Measurements from ENCODE around the gene ZBTB42. TPM values are rescaled to one million over a fixed set of nuclear protein-coding genes. Genes with fewer than 3 reads are reported as not detected.

ZBTB42 gene
- polyA plus RNA-seq, 1 of the 3 experiments (the other 2 are of a cell fraction) = 3.1 TPM

DNA sequence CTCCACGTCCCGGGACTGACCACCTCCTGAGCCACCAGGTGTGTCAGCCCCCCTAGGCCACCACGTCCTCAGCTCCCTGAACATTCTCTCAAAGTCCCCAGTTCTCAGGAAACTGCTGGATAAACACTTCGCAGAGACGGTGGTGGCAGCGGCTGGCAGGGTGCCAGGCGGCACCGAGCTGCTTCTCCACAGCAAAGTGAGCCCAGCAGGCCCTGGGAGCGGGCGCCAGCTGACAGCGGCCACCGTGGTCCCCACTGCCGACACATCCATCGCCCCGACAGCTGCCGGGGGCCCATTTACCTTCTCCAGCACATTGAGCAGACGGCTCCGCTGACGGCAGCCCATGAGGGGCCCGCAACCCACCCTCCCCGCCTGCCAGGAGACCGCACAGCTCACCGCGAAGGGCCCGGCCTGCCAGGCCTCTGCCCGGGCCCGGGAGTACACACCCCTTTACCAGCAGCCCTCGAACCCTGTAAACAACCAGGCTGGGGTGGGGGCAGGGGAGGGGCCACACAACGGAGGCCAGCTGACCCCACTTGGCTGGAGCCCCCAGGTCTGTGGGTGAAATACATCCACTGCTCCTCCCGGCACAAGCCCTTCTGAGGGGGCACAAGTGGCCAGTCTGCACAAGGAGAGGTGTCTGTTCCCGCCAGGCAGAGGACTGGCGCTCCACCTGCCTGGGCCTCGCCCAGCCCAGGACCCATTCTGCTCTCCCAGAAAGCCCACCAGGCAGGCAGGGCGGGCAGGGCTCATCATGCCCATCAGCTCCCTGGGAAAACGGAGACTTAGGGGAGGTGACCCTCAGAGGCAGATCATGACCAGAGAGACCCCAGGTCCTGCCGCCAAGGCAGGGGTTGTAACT, 15.8 kb upstream of the ZBTB42 start:
- WGBS (ENCODE audit: low lambda C conversion rate) = 90% methylated on average over 11 of the region's 36 CpGs
- Histone ChIP-seq H3K27ac (ENCODE audit: low read depth in 2 of 2, low read length in 1 of 2) (no peak overlapping the region), H2AFZ (ENCODE audit: low read depth) (no peak overlapping the region), H3K4me3 (ENCODE audit: low read depth in 2 of 2, low read length in 1 of 2) (no peak overlapping the region), H4K20me1 (ENCODE audit: insufficient read depth) (peaks cover 65% of the 10 kb centered on the region), H3K4me2 (no peak overlapping the region), H3K9me2 (no peaks in the 10 kb centered on the region), H3K9me3 (no peaks in the 10 kb centered on the region), H3K79me2 (ENCODE audit: insufficient read depth) (peaks cover 54% of the 10 kb centered on the region), H3K36me3 (replicated peaks in 1 of 2; ENCODE audit: control insufficient read depth in 1 of 2, insufficient read depth in 2 of 2, low read length in 1 of 2) (peaks cover 0 to 35% of the 10 kb centered on the region in 2 experiments), H3K4me1 (ENCODE audit: control insufficient read depth in 1 of 2, insufficient read depth in 2 of 2, low read depth in 1 of 2, low read length in 1 of 2) (no peaks in the 10 kb centered on the region; a peak in 1 of 4 replicates), H3F3A (replicated peaks; ENCODE audit: insufficient read depth) (no peaks in the 10 kb centered on the region), H3K9ac (no peak overlapping the region), H3K27me3 (ENCODE audit: insufficient read depth) (no peaks in the 10 kb centered on the region)
- POLR2A ChIA-PET = no interaction called here
- CTCF ChIA-PET = interaction anchor here (0.8 to 2.1 kb wide), 5 partner anchors 10 to 36 kb away, joined by 3 to 13 read pairs (median 3); no protein-coding TSS in a partner anchor
- TF ChIP-seq RXRA (IDR thresholded peaks at IDR 0.05; ENCODE audit: borderline replicate concordance, low read depth) = no peak
- TF ChIP-seq RFX5 (IDR thresholded peaks at IDR 0.05; ENCODE audit: low read length) = no peak
- TF ChIP-seq, protein P1, sequence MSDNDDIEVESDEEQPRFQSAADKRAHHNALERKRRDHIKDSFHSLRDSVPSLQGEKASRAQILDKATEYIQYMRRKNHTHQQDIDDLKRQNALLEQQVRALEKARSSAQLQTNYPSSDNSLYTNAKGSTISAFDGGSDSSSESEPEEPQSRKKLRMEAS (IDR thresholded peaks at IDR 0.05; ENCODE audit: low read depth) = no peak
- TF ChIP-seq, protein P2, sequence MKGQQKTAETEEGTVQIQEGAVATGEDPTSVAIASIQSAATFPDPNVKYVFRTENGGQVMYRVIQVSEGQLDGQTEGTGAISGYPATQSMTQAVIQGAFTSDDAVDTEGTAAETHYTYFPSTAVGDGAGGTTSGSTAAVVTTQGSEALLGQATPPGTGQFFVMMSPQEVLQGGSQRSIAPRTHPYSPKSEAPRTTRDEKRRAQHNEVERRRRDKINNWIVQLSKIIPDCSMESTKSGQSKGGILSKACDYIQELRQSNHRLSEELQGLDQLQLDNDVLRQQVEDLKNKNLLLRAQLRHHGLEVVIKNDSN (IDR thresholded peaks at IDR 0.05; ENCODE audit: borderline replicate concordance, low read depth) = no peak
- no peak for TF ChIP-seq TEAD4 (IDR thresholded peaks at IDR 0.05; ENCODE audit: borderline replicate concordance, insufficient read depth)
- no peak for TF ChIP-seq EP300 (IDR thresholded peaks at IDR 0.05; ENCODE audit: borderline replicate concordance in 1 of 2, low read depth in 1 of 2, low read length in 1 of 2)
- no peak for TF ChIP-seq TAF1 (IDR thresholded peaks at IDR 0.05; ENCODE audit: borderline replicate concordance, low read depth, low read length)
- TF ChIP-seq, protein P3, sequence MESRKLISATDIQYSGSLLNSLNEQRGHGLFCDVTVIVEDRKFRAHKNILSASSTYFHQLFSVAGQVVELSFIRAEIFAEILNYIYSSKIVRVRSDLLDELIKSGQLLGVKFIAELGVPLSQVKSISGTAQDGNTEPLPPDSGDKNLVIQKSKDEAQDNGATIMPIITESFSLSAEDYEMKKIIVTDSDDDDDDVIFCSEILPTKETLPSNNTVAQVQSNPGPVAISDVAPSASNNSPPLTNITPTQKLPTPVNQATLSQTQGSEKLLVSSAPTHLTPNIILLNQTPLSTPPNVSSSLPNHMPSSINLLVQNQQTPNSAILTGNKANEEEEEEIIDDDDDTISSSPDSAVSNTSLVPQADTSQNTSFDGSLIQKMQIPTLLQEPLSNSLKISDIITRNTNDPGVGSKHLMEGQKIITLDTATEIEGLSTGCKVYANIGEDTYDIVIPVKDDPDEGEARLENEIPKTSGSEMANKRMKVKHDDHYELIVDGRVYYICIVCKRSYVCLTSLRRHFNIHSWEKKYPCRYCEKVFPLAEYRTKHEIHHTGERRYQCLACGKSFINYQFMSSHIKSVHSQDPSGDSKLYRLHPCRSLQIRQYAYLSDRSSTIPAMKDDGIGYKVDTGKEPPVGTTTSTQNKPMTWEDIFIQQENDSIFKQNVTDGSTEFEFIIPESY (IDR thresholded peaks at IDR 0.05; ENCODE audit: borderline replicate concordance, low read depth) = no peak
- TF ChIP-seq GATA2 (CRISPR knock-in tag; IDR thresholded peaks at IDR 0.05) = no peak
- no peak for TF ChIP-seq JUND (IDR thresholded peaks at IDR 0.05)
- TF ChIP-seq, protein P4, sequence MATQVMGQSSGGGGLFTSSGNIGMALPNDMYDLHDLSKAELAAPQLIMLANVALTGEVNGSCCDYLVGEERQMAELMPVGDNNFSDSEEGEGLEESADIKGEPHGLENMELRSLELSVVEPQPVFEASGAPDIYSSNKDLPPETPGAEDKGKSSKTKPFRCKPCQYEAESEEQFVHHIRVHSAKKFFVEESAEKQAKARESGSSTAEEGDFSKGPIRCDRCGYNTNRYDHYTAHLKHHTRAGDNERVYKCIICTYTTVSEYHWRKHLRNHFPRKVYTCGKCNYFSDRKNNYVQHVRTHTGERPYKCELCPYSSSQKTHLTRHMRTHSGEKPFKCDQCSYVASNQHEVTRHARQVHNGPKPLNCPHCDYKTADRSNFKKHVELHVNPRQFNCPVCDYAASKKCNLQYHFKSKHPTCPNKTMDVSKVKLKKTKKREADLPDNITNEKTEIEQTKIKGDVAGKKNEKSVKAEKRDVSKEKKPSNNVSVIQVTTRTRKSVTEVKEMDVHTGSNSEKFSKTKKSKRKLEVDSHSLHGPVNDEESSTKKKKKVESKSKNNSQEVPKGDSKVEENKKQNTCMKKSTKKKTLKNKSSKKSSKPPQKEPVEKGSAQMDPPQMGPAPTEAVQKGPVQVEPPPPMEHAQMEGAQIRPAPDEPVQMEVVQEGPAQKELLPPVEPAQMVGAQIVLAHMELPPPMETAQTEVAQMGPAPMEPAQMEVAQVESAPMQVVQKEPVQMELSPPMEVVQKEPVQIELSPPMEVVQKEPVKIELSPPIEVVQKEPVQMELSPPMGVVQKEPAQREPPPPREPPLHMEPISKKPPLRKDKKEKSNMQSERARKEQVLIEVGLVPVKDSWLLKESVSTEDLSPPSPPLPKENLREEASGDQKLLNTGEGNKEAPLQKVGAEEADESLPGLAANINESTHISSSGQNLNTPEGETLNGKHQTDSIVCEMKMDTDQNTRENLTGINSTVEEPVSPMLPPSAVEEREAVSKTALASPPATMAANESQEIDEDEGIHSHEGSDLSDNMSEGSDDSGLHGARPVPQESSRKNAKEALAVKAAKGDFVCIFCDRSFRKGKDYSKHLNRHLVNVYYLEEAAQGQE (IDR thresholded peaks at IDR 0.05; ENCODE audit: low read depth, low read length) = no peak
- TF ChIP-seq, protein P5, sequence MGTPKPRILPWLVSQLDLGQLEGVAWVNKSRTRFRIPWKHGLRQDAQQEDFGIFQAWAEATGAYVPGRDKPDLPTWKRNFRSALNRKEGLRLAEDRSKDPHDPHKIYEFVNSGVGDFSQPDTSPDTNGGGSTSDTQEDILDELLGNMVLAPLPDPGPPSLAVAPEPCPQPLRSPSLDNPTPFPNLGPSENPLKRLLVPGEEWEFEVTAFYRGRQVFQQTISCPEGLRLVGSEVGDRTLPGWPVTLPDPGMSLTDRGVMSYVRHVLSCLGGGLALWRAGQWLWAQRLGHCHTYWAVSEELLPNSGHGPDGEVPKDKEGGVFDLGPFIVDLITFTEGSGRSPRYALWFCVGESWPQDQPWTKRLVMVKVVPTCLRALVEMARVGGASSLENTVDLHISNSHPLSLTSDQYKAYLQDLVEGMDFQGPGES (IDR thresholded peaks at IDR 0.05; ENCODE audit: low read depth, low read length) = no peak
- no peak for TF ChIP-seq EZH2phosphoT487 (IDR thresholded peaks at IDR 0.05; ENCODE audit: borderline replicate concordance, low read depth)
- TF ChIP-seq, protein P6, sequence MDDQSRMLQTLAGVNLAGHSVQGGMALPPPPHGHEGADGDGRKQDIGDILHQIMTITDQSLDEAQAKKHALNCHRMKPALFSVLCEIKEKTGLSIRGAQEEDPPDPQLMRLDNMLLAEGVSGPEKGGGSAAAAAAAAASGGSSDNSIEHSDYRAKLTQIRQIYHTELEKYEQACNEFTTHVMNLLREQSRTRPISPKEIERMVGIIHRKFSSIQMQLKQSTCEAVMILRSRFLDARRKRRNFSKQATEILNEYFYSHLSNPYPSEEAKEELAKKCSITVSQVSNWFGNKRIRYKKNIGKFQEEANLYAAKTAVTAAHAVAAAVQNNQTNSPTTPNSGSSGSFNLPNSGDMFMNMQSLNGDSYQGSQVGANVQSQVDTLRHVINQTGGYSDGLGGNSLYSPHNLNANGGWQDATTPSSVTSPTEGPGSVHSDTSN (IDR thresholded peaks at IDR 0.05) = no peak
- DNase-seq = no peak
